MM.1S (cell line): Measurements from ENCODE around the gene KCNG2.

Experiments
- EZH2 ChIP-seq: fragments of 300-600 bp; sonication (generic); optimal IDR thresholded peaks from 2 replicates; pipeline ENCODE3; 2017; ENCODE audit warnings: low read depth, mild to moderate bottlenecking, antibody characterized with exemption, low read length, mixed read lengths
- TF ChIP-seq, protein P1 (sequence below): fragments of 300-600 bp; sonication (generic); IDR thresholded peaks from 2 replicates; pipeline ENCODE4 v1.5.1; 2016; ENCODE audit warnings: antibody characterized with exemption, low read length, mixed read lengths

GRCh38 chr18:79816981-79817606, 19.4 kb downstream of the KCNG2 start:
- TF ChIP-seq, protein P1, sequence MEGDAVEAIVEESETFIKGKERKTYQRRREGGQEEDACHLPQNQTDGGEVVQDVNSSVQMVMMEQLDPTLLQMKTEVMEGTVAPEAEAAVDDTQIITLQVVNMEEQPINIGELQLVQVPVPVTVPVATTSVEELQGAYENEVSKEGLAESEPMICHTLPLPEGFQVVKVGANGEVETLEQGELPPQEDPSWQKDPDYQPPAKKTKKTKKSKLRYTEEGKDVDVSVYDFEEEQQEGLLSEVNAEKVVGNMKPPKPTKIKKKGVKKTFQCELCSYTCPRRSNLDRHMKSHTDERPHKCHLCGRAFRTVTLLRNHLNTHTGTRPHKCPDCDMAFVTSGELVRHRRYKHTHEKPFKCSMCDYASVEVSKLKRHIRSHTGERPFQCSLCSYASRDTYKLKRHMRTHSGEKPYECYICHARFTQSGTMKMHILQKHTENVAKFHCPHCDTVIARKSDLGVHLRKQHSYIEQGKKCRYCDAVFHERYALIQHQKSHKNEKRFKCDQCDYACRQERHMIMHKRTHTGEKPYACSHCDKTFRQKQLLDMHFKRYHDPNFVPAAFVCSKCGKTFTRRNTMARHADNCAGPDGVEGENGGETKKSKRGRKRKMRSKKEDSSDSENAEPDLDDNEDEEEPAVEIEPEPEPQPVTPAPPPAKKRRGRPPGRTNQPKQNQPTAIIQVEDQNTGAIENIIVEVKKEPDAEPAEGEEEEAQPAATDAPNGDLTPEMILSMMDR = no peak
- TF ChIP-seq EZH2 = no peak
